Nephron progenitor cell (in vitro differentiated cells): Measurements from ENCODE around the gene CDX1.
"Not testable (repeated sequence)": the region's sequence is repeated elsewhere in the genome, so short reads cannot be mapped to it uniquely, and the experiment has no call there.

Experiments
- DNase-seq: peaks from one replicate; pipeline ENCODE4 v3.0.0; 2021
- H3K27ac Mint-ChIP-seq: 2 replicates; pipeline ENCODE4 v1.8.0; 2021; ENCODE audit warnings: mild to moderate bottlenecking, moderate library complexity, mixed read lengths
- H3K27me3 Mint-ChIP-seq: 2 replicates; pipeline ENCODE4 v1.8.0; 2021; ENCODE audit warnings: mild to moderate bottlenecking, low read depth, mixed read lengths; ENCODE audit not compliant: poor library complexity
- H3K36me3 Mint-ChIP-seq: 2 replicates; pipeline ENCODE4 v1.8.0; 2021; ENCODE audit warnings: low read depth, mixed read lengths
- H3K4me1 Mint-ChIP-seq: 2 replicates; pipeline ENCODE4 v1.8.0; 2021; ENCODE audit warnings: mixed read lengths
- H3K4me3 Mint-ChIP-seq: 2 replicates; pipeline ENCODE4 v1.8.0; 2021; ENCODE audit warnings: mild to moderate bottlenecking, moderate library complexity, mixed read lengths
- H3K9me3 Mint-ChIP-seq: 2 replicates; pipeline ENCODE4 v1.8.0; 2021; ENCODE audit warnings: mild to moderate bottlenecking, moderate library complexity, mixed read lengths
- CTCF ChIP-seq: fragments of 200-600 bp; sonication (generic); IDR thresholded peaks from 2 replicates; pipeline ENCODE4 v1.5.0; 2021; ENCODE audit warnings: antibody characterized with exemption

The CDX1 gene

GRCh38 chr5:150227606-150228273, 61.2 kb downstream of the CDX1 start:
- no peak for TF ChIP-seq CTCF
- H3K27me3 Mint-ChIP-seq: peaks cover 4% of the 10 kb centered on the region

GRCh38 chr5:150229571-150229970, 63.0 kb downstream of the CDX1 start:
- no peaks in the 10 kb centered on the region for H3K9me3 Mint-ChIP-seq
- no peak for DNase-seq
- no peak overlapping the region for H3K27ac Mint-ChIP-seq
- no peaks in the 10 kb centered on the region for H3K36me3 Mint-ChIP-seq
- peaks cover 13% of the 10 kb centered on the region for H3K4me1 Mint-ChIP-seq
- no peak for TF ChIP-seq CTCF
- H3K4me3 Mint-ChIP-seq: no peak overlapping the region
- H3K27me3 Mint-ChIP-seq: no peaks in the 10 kb centered on the region

More at GRCh38 chr5:150227606-150228273, 61.2 kb downstream of the CDX1 start:
- DNase-seq: no peak
- no peaks in the 10 kb centered on the region for H3K9me3 Mint-ChIP-seq
- no peaks in the 10 kb centered on the region for H3K36me3 Mint-ChIP-seq
- H3K27ac Mint-ChIP-seq: no peak overlapping the region
- H3K4me1 Mint-ChIP-seq: peaks cover 23% of the 10 kb centered on the region
- H3K4me3 Mint-ChIP-seq: no peak overlapping the region

- no peaks in the 10 kb centered on the region for H3K27me3 Mint-ChIP-seq
- no peak for TF ChIP-seq CTCF
- H3K36me3 Mint-ChIP-seq: no peaks in the 10 kb centered on the region
- H3K27ac Mint-ChIP-seq: peak overlapping the region; percentile 70
- no peak overlapping the region for H3K4me3 Mint-ChIP-seq
- DNase-seq: no peak
- H3K9me3 Mint-ChIP-seq: no peaks in the 10 kb centered on the region
- H3K4me1 Mint-ChIP-seq: peaks cover 20% of the 10 kb centered on the region
Observed at GRCh38 chr5:150230842-150231241, 64.3 kb downstream of the CDX1 start.

GRCh38 chr5:150233706-150234105, 67.1 kb downstream of the CDX1 start:
- not testable (repeated sequence) for H3K27me3 Mint-ChIP-seq
- peaks cover 21% of the 10 kb centered on the region for H3K4me1 Mint-ChIP-seq

More at GRCh38 chr5:150233706-150234105, 67.1 kb downstream of the CDX1 start:
- H3K9me3 Mint-ChIP-seq, H3K27ac Mint-ChIP-seq, H3K4me3 Mint-ChIP-seq, DNase-seq, H3K36me3 Mint-ChIP-seq: not testable (repeated sequence)
